GM12878 (cell line): ENCODE results near the gene ZNF615. TPM values are rescaled to one million over a fixed set of nuclear protein-coding genes. Genes with fewer than 3 reads are reported as not detected.

Source experiments
- ATAC-seq: fragments of 200-7000 bp; cut with Tn5 transposase; 3 replicates; pipeline ENCODE4 v1.9.1; 2020; ENCODE audit warnings: mild to moderate bottlenecking, moderate library complexity
- BruUV-seq: library from RNA; stranded (reverse); fragments of 400-500 nt; replicated peaks from 2 replicates; lab custom pipeline; 2021; lab: Mats Ljungman, UMichigan
- CTCF ChIA-PET: fragments of 300-600 bp; sonication (Branson Sonifier 250); formaldehyde crosslinking; extraction: SDS; loops from one replicate; lab custom pipeline; 2021; ENCODE audit warnings: inconsistent platforms; lab: Yijun Ruan, JAX
- POLR2A ChIA-PET: fragments of 350-600 bp; formaldehyde crosslinking; extraction: SDS; loops from one replicate; lab custom pipeline; 2021; ENCODE audit warnings: inconsistent platforms; lab: Charles Lee
- RAD21 ChIA-PET: fragments of 300-600 bp; sonication (Branson Sonifier 250); formaldehyde crosslinking; loops from one replicate; lab custom pipeline; 2023; ENCODE audit warnings: antibody characterized with exemption; ENCODE audit not compliant: unreplicated experiment; lab: Charles Lee
- SMC1A ChIA-PET: fragments of 300-600 bp; sonication (Branson Sonifier 250); formaldehyde crosslinking; loops from one replicate; lab custom pipeline; 2023; ENCODE audit not compliant: unreplicated experiment, uncharacterized antibody; lab: Charles Lee
- DNase-seq: peaks from one replicate; pipeline ENCODE4 v3.0.0-alpha.2; 2011; ENCODE audit warnings: low read depth, low spot score
- FAIRE-seq: peaks from 3 replicates; lab custom pipeline; 2011; peaks lifted over from hg19 to GRCh38; lab: Jason Lieb, UNC
- H2AFZ ChIP-seq: 2 replicates; pipeline ENCODE4 v1.6.0; 2011; ENCODE audit warnings: low read depth, low read length, control low read depth; ENCODE audit not compliant: control insufficient read depth
- H3K27ac ChIP-seq: 2 replicates; pipeline ENCODE4 v1.5.1; 2011; ENCODE audit warnings: control low read depth; ENCODE audit not compliant: control insufficient read depth, insufficient read depth
- H3K27me3 ChIP-seq, 2 experiments: replicated peaks in 1 of 2; 2 replicates each; pipeline versions ENCODE4 v1.6.0 to v1.6.1; 2011; ENCODE audit warnings: low read length in 1 of 2; ENCODE audit not compliant: control insufficient read depth in 2 of 2, insufficient read depth in 2 of 2
- H3K36me3 ChIP-seq, 2 experiments: 2 replicates each; pipeline ENCODE4 v1.5.1; 2011; ENCODE audit warnings: low read length in 1 of 2; ENCODE audit not compliant: control insufficient read depth in 2 of 2, insufficient read depth in 2 of 2
- H3K4me1 ChIP-seq: 2 replicates; pipeline ENCODE4 v1.6.1; 2011; ENCODE audit warnings: mild to moderate bottlenecking, low read length, moderate library complexity, mixed read lengths; ENCODE audit not compliant: control insufficient read depth, insufficient read depth
- H3K4me2 ChIP-seq: 2 replicates; pipeline ENCODE4 v1.6.0; 2011; ENCODE audit warnings: control low read depth; ENCODE audit not compliant: control insufficient read depth, insufficient read depth
- H3K4me3 ChIP-seq: fragments of 200-600 bp; sonication (generic); 2 replicates; pipeline ENCODE4 v1.5.1; 2016
- H3K79me2 ChIP-seq: 2 replicates; pipeline ENCODE4 v1.6.0; 2011; ENCODE audit warnings: low read length; ENCODE audit not compliant: control insufficient read depth, insufficient read depth
- H3K9ac ChIP-seq: 2 replicates; pipeline ENCODE4 v1.8.0; 2011; ENCODE audit warnings: low read length, control low read depth, mixed read lengths; ENCODE audit not compliant: control insufficient read depth, insufficient read depth
- H3K9me3 ChIP-seq: replicated peaks from 3 replicates; pipeline ENCODE4 v1.5.1; 2011; ENCODE audit warnings: mild to moderate bottlenecking, low read length; ENCODE audit not compliant: control insufficient read depth, insufficient read depth
- H4K20me1 ChIP-seq: 2 replicates; pipeline ENCODE4 v1.6.0; 2011; ENCODE audit not compliant: control insufficient read depth, insufficient read depth
- NRF1 ChIP-seq: conservative IDR thresholded peaks from 2 replicates; pipeline ENCODE4 v1.6.1; 2011; ENCODE audit warnings: mild to moderate bottlenecking, low read depth, low read length, improper control_type of control experiment
- RELA ChIP-seq: fragments of 450-650 bp; IDR thresholded peaks from 2 replicates; pipeline ENCODE4 v1.8.0; 2014; ENCODE audit warnings: borderline replicate concordance; ENCODE audit not compliant: partially characterized antibody
- RFX5 ChIP-seq: IDR thresholded peaks from 2 replicates; pipeline ENCODE4 v1.6.1; 2011; ENCODE audit warnings: low read depth, low read length, improper control_type of control experiment
- RUNX3 ChIP-seq: IDR thresholded peaks from 2 replicates; pipeline ENCODE4 v1.6.1; 2012; ENCODE audit warnings: low read length, inconsistent platforms
- ZNF622 ChIP-seq: fragments of 450-650 bp; IDR thresholded peaks from 2 replicates; pipeline ENCODE4 v1.6.1; 2017; ENCODE audit warnings: mild to moderate bottlenecking, inconsistent platforms
- WGBS: methylation state at CpG from one replicate; pipeline ENCODE4 v1.1.6; 2016; ENCODE audit warnings: low lambda C conversion rate; ENCODE audit not compliant: insufficient replicate concordance, insufficient coverage; ENCODE audit errors: missing lambda C conversion rate; 5-methylcytosine and 5-hydroxymethylcytosine counted together
- in situ Hi-C: fragments of 300-500 bp; cut with MboI; formaldehyde crosslinking; loops from 9 replicates; pipeline ENCODE4 v1.14.3; 2018; ENCODE audit warnings: mixed read lengths
- intact Hi-C: fragments of 100-400 bp; cut with micrococcal nuclease; formaldehyde crosslinking; loops from one replicate; pipeline ENCODE4 v1.14.2; 2022; ENCODE audit not compliant: unreplicated experiment
- polyA plus RNA-seq, 11 experiments: library from polyadenylated mRNA; depleted of rRNA in 4 of 11; unstranded in 6 of 11; stranded (reverse) in 5 of 11; fragments of >200 nt; fragmentation: Nextera tagmentation in 4 of 11; fragmentation: Illumina TruSeq in 1 of 11; extraction: Ambion mirVana in 4 of 11; extraction: Trizol in 1 of 11; gene quantifications; 1 replicate in 1 of 11; 2 replicates in 10 of 11; pipeline versions ENCODE4 v1.2.1 to v1.2.3, GENCODE V29; 2011 to 2016; ENCODE audit warnings: inconsistent platforms in 2 of 11, missing spikeins in 2 of 11, low read depth in 1 of 11
- total RNA-seq, 4 experiments: library from RNA; depleted of rRNA in 3 of 4; stranded (reverse); fragments of >200 nt in 3 of 4; fragmentation: Illumina TruSeq in 1 of 4; extraction: Trizol in 1 of 4; gene quantifications; 2 replicates each; pipeline versions ENCODE4 v1.2.1 to v1.2.3, GENCODE V29; 2013 to 2021
- TF ChIP-seq, protein P1 (sequence below): fragments of 450-650 bp; IDR thresholded peaks from 2 replicates; pipeline ENCODE4 v1.6.1; 2016; ENCODE audit warnings: mild to moderate bottlenecking, moderate library complexity, borderline replicate concordance
- TF ChIP-seq, protein P2 (sequence below): fragments of 450-650 bp; formaldehyde crosslinking; IDR thresholded peaks from 2 replicates; pipeline ENCODE4 v1.4.0; 2020; ENCODE audit warnings: mild to moderate bottlenecking, moderate library complexity

ZNF615 gene
- total and polyA plus RNA-seq, 10 of the 15 experiments (the other 5 are each of a cell fraction or from before 2014, with no cell fraction given) = 1.7 to 7.2 (median 4.2) TPM

- TF ChIP-seq, protein P1, sequence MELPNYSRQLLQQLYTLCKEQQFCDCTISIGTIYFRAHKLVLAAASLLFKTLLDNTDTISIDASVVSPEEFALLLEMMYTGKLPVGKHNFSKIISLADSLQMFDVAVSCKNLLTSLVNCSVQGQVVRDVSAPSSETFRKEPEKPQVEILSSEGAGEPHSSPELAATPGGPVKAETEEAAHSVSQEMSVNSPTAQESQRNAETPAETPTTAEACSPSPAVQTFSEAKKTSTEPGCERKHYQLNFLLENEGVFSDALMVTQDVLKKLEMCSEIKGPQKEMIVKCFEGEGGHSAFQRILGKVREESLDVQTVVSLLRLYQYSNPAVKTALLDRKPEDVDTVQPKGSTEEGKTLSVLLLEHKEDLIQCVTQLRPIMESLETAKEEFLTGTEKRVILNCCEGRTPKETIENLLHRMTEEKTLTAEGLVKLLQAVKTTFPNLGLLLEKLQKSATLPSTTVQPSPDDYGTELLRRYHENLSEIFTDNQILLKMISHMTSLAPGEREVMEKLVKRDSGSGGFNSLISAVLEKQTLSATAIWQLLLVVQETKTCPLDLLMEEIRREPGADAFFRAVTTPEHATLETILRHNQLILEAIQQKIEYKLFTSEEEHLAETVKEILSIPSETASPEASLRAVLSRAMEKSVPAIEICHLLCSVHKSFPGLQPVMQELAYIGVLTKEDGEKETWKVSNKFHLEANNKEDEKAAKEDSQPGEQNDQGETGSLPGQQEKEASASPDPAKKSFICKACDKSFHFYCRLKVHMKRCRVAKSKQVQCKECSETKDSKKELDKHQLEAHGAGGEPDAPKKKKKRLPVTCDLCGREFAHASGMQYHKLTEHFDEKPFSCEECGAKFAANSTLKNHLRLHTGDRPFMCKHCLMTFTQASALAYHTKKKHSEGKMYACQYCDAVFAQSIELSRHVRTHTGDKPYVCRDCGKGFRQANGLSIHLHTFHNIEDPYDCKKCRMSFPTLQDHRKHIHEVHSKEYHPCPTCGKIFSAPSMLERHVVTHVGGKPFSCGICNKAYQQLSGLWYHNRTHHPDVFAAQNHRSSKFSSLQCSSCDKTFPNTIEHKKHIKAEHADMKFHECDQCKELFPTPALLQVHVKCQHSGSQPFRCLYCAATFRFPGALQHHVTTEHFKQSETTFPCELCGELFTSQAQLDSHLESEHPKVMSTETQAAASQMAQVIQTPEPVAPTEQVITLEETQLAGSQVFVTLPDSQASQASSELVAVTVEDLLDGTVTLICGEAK = peak; percentile 37; the same call in 1 of the 2 replicates
- TF ChIP-seq RUNX3 (peak; percentile 66), RELA (no peak), NRF1 (0 out of 2 replicates have a peak, but pooled peaks have one; percentile 9)
Measured at GRCh38 chr19:52048555-52049501, 40.8 kb upstream of the ZNF615 start, which contains the start of gene ZNF432 (continued).

DNA sequence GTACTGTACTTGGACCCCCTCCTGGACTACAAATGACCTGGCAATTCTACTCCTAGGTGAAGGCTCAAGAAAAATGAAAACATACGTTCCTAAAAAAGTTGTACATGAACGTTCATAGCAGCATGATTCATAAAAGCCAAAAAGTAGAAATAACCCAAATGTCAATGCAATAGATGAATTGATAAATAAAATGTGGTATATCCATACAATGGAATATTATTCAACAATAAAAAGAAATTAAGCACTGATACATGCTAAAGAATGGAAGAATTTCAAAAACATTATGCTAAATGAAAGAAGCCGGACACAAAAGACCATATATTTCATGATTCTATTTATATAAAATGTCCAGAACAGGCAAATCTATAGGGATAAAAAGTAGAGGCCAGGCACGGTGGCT is 31.2 kb upstream of the ZNF615 start:
- POLR2A ChIA-PET = no interaction called here
- Histone ChIP-seq H3K4me3 (no peak overlapping the region), H3K79me2 (no peaks in the 10 kb centered on the region), H3K36me3 (peaks cover 7 to 35% of the 10 kb centered on the region in 2 experiments), H3K9me3 (peaks cover 28% of the 10 kb centered on the region), H4K20me1 (no peaks in the 10 kb centered on the region), H3K27me3 (no peaks in the 10 kb centered on the region), H3K27ac (no peak overlapping the region), H3K4me1 (no peaks in the 10 kb centered on the region), H2AFZ (no peak overlapping the region), H3K4me2 (no peak overlapping the region), H3K9ac (no peak overlapping the region)
- FAIRE-seq (no peak), ATAC-seq (no peak), DNase-seq (no peak)
- 96% methylated on average over 4 of the region's 4 CpGs for WGBS
- TF ChIP-seq RFX5 (no peak), ZNF622 (no peak)
- TF ChIP-seq, protein P2, sequence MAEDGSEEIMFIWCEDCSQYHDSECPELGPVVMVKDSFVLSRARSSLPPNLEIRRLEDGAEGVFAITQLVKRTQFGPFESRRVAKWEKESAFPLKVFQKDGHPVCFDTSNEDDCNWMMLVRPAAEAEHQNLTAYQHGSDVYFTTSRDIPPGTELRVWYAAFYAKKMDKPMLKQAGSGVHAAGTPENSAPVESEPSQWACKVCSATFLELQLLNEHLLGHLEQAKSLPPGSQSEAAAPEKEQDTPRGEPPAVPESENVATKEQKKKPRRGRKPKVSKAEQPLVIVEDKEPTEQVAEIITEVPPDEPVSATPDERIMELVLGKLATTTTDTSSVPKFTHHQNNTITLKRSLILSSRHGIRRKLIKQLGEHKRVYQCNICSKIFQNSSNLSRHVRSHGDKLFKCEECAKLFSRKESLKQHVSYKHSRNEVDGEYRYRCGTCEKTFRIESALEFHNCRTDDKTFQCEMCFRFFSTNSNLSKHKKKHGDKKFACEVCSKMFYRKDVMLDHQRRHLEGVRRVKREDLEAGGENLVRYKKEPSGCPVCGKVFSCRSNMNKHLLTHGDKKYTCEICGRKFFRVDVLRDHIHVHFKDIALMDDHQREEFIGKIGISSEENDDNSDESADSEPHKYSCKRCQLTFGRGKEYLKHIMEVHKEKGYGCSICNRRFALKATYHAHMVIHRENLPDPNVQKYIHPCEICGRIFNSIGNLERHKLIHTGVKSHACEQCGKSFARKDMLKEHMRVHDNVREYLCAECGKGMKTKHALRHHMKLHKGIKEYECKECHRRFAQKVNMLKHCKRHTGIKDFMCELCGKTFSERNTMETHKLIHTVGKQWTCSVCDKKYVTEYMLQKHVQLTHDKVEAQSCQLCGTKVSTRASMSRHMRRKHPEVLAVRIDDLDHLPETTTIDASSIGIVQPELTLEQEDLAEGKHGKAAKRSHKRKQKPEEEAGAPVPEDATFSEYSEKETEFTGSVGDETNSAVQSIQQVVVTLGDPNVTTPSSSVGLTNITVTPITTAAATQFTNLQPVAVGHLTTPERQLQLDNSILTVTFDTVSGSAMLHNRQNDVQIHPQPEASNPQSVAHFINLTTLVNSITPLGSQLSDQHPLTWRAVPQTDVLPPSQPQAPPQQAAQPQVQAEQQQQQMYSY (CRISPR knock-in tag) = no peak
- intact Hi-C loops = no loop called here
- SMC1A ChIA-PET = no interaction called here
- CTCF ChIA-PET = no interaction called here
- RAD21 ChIA-PET = no interaction called here
- in situ Hi-C loops = no loop called here
- BruUV-seq = no TSS peak
